KMS-11 (cell line): ENCODE measurements around the gene MRPL53.
A peak's percentile ranks its signal among the peaks of the same experiment; 100 is the strongest.

Experiments
- H2AFZ ChIP-seq: fragments of 200-600 bp; sonication (generic); 2 replicates; pipeline ENCODE4 v1.6.1; 2016; ENCODE audit warnings: antibody characterized with exemption, mixed run types, low read depth
- H3K27ac ChIP-seq: fragments of 200-600 bp; sonication (generic); 2 replicates; pipeline ENCODE4 v1.6.1; 2016; ENCODE audit warnings: mild to moderate bottlenecking, mixed run types
- H3K27me3 ChIP-seq: fragments of 200-600 bp; sonication (generic); 2 replicates; pipeline ENCODE4 v1.6.1; 2017; ENCODE audit warnings: mild to moderate bottlenecking, low read depth, mixed run types, moderate library complexity; ENCODE audit not compliant: insufficient read depth
- H3K36me3 ChIP-seq: fragments of 200-600 bp; sonication (generic); 2 replicates; pipeline ENCODE4 v1.6.1; 2017; ENCODE audit warnings: mild to moderate bottlenecking, mixed run types; ENCODE audit not compliant: insufficient read depth
- H3K4me1 ChIP-seq: fragments of 200-600 bp; sonication (generic); 2 replicates; pipeline ENCODE4 v1.6.1; 2016; ENCODE audit warnings: mild to moderate bottlenecking, low read depth, mixed run types; ENCODE audit not compliant: poor library complexity, severe bottlenecking
- H3K4me2 ChIP-seq: fragments of 200-600 bp; sonication (generic); 2 replicates; pipeline ENCODE4 v1.7.0; 2016; ENCODE audit warnings: mild to moderate bottlenecking, mixed run types
- H3K4me3 ChIP-seq: fragments of 200-600 bp; sonication (generic); IDR thresholded peaks from 2 replicates; pipeline ENCODE4 v1.6.1; 2017; ENCODE audit warnings: low read depth, low read length, mixed read lengths; ENCODE audit not compliant: insufficient read depth
- H3K79me2 ChIP-seq: fragments of 200-600 bp; sonication (generic); 2 replicates; pipeline ENCODE4 v1.6.1; 2016; ENCODE audit warnings: low read depth, mixed run types; ENCODE audit not compliant: insufficient read depth
- H3K9ac ChIP-seq: fragments of 200-600 bp; sonication (generic); 2 replicates; pipeline ENCODE4 v1.6.1; 2016; ENCODE audit warnings: mild to moderate bottlenecking, mixed run types
- H4K20me1 ChIP-seq: fragments of 200-600 bp; sonication (generic); 2 replicates; pipeline ENCODE4 v1.6.1; 2016; ENCODE audit warnings: mild to moderate bottlenecking, mixed run types; ENCODE audit not compliant: insufficient read depth
- CTCF ChIP-seq: fragments of 200-600 bp; sonication (generic); conservative IDR thresholded peaks from 2 replicates; pipeline ENCODE4 v1.6.1; 2017; ENCODE audit warnings: low read depth, mild to moderate bottlenecking, antibody characterized with exemption, low read length, moderate library complexity, mixed read lengths

The MRPL53 gene

GRCh38 chr2:74458938-74459363 lies 13.5 kb downstream of the MRPL53 start:
- peaks cover 22% of the 10 kb centered on the region for H3K79me2 ChIP-seq
- no peak for TF ChIP-seq CTCF
- no peak overlapping the region for H2AFZ ChIP-seq
- H3K36me3 ChIP-seq = no peaks in the 10 kb centered on the region
- H3K9ac ChIP-seq = peak overlapping the region; percentile 43; the same call in 1 of the 2 replicates
- H4K20me1 ChIP-seq = no peaks in the 10 kb centered on the region
- H3K27ac ChIP-seq = peak overlapping the region; percentile 27; the same call in 1 of the 2 replicates
- H3K27me3 ChIP-seq = no peaks in the 10 kb centered on the region
- peak overlapping the region; percentile 85 for H3K4me2 ChIP-seq
- peaks cover 27% of the 10 kb centered on the region for H3K4me1 ChIP-seq
- peak overlapping the region; percentile 6 for H3K4me3 ChIP-seq

- no peaks in the 10 kb centered on the region for H4K20me1 ChIP-seq
- no peaks in the 10 kb centered on the region for H3K36me3 ChIP-seq
- H3K27ac ChIP-seq = peak within 1 kb of the TSS; percentile 89
- H3K27me3 ChIP-seq = no peaks in the 10 kb centered on the region
- H3K4me1 ChIP-seq = peaks cover 25% of the 10 kb centered on the region
- peak within 1 kb of the TSS; percentile 94; the same call in 1 of the 2 replicates for H2AFZ ChIP-seq
- H3K4me2 ChIP-seq = peak within 1 kb of the TSS; percentile 99
- H3K9ac ChIP-seq = peak within 1 kb of the TSS; percentile 80
- peak within 1 kb of the TSS; percentile 84 for H3K4me3 ChIP-seq
- no peak for TF ChIP-seq CTCF
- H3K79me2 ChIP-seq = peaks cover 18% of the 10 kb centered on the region; the same call in 1 of the 2 replicates
Measured at GRCh38 chr2:74458132-74458937, 14.1 kb downstream of the MRPL53 start, which contains the start of gene WBP1. Gene WBP1 (plus strand): TSS chr2:74458438. CDS start chr2:74458603, 165 bp downstream.

- TF ChIP-seq CTCF = no peak
- Histone ChIP-seq H3K4me2 (peak overlapping the region; percentile 89), H3K4me1 (peaks cover 27% of the 10 kb centered on the region), H2AFZ (peak overlapping the region; percentile 94; the same call in 1 of the 2 replicates), H4K20me1 (no peaks in the 10 kb centered on the region), H3K9ac (peak overlapping the region; percentile 80), H3K27me3 (no peaks in the 10 kb centered on the region), H3K27ac (peak overlapping the region; percentile 89), H3K79me2 (peaks cover 14% of the 10 kb centered on the region; the same call in 1 of the 2 replicates), H3K4me3 (peak overlapping the region; percentile 84), H3K36me3 (no peaks in the 10 kb centered on the region)
Measured at GRCh38 chr2:74457549-74458131, 14.8 kb downstream of the MRPL53 start.

- Histone ChIP-seq H3K27ac (peak overlapping the region; percentile 89), H3K4me3 (peak overlapping the region; percentile 81), H3K79me2 (peaks cover 14% of the 10 kb centered on the region; the same call in 1 of the 2 replicates), H3K4me1 (peaks cover 31% of the 10 kb centered on the region), H3K9ac (0 out of 2 replicates have a peak overlapping the region, but pooled peaks have one; percentile 80), H3K4me2 (peak overlapping the region; percentile 99), H3K36me3 (no peaks in the 10 kb centered on the region), H4K20me1 (no peaks in the 10 kb centered on the region), H2AFZ (peak overlapping the region; percentile 56; the same call in 1 of the 2 replicates), H3K27me3 (no peaks in the 10 kb centered on the region)
- TF ChIP-seq CTCF = no peak
Measured at GRCh38 chr2:74457129-74457548, 15.3 kb downstream of the MRPL53 start.
